Peyer's patch (tissue), 4 donors: ENCODE data around the gene KRT13. TPM values are rescaled to one million over a fixed set of nuclear protein-coding genes. Genes with fewer than 3 reads are reported as not detected.

Experiments
- DNase-seq, 3 donors: peaks; one replicate each; pipeline ENCODE4 v3.0.0-alpha.2; 2017 to 2019
- H3K27ac ChIP-seq, 4 donors: fragments of 200-600 bp; sonication (generic); one replicate each; pipeline ENCODE4 v1.5.1; 2016 to 2019
- H3K27me3 ChIP-seq, 2 donors: fragments of 200-600 bp; sonication (generic); one replicate each; pipeline ENCODE4 v1.5.1; 2019
- H3K36me3 ChIP-seq, 3 donors: fragments of 200-600 bp; sonication (generic); one replicate each; pipeline ENCODE4 v1.5.1; 2016 to 2019
- H3K4me1 ChIP-seq, 4 donors: fragments of 200-600 bp; sonication (generic); one replicate each; pipeline ENCODE4 v1.5.1; 2016 to 2019
- H3K4me3 ChIP-seq, 4 donors: fragments of 200-600 bp; sonication (generic); 1 replicate in 3 of 4; 2 replicates in 1 of 4; pipeline ENCODE4 v1.5.1; 2016 to 2019; ENCODE audit warnings: mild to moderate bottlenecking in 1 of 4
- H3K9me3 ChIP-seq, 4 donors: fragments of 200-600 bp; sonication (generic); one replicate each; pipeline ENCODE4 v1.5.1; 2016 to 2019; ENCODE audit warnings: mild to moderate bottlenecking in 1 of 4
- CTCF ChIP-seq, 6 experiments: fragments of 450-650 bp in 4 of 6; fragments of 200-600 bp in 2 of 6; sonication (generic) in 1 of 6; IDR thresholded peaks; one replicate each; pipeline ENCODE4 v1.5.1; 2017 to 2019; ENCODE audit warnings: antibody characterized with exemption in 6 of 6, mild to moderate bottlenecking in 3 of 6, moderate library complexity in 1 of 6
- POLR2A ChIP-seq, 2 donors: fragments of 450-650 bp; IDR thresholded peaks; one replicate each; pipeline ENCODE4 v1.5.1; 2017; ENCODE audit warnings: antibody characterized with exemption in 2 of 2, mild to moderate bottlenecking in 2 of 2, moderate library complexity in 2 of 2
- total RNA-seq, 4 donors: library from RNA; depleted of rRNA; stranded (reverse); fragments of >200 nt; gene quantifications; one replicate each; pipeline ENCODE4 v1.1.0, GENCODE V29; 2016

The KRT13 gene
- total RNA-seq: 1 to 10 TPM in 1 of 4 donors, not detected in 3; 2.5 TPM

- no peaks in the 10 kb centered on the region for H3K27me3 ChIP-seq
- no peak within 1 kb of the TSS for H3K27ac ChIP-seq
- no peaks in the 10 kb centered on the region for H3K9me3 ChIP-seq
- no peak within 1 kb of the TSS for H3K4me3 ChIP-seq
- peaks cover 0 to 5% (median 0%) of the 10 kb centered on the region in 4 donors for H3K4me1 ChIP-seq
- no peak for DNase-seq
- TF ChIP-seq CTCF (IDR thresholded peaks at IDR 0.05) (no peak), POLR2A (IDR thresholded peaks at IDR 0.05) (no peak)
- H3K36me3 ChIP-seq: no peaks in the 10 kb centered on the region
Observed at GRCh38 chr17:41505007-41505808, at the start of gene KRT13. Gene KRT13, minus strand, starts transcription at chr17:41505612. Its CDS starts 62 bp downstream, at chr17:41505550.

GRCh38 chr17:41553987-41554680 lies 48.7 kb upstream of the KRT13 start:
- no peak for DNase-seq
- TF ChIP-seq CTCF (IDR thresholded peaks at IDR 0.05) (no peak), POLR2A (IDR thresholded peaks at IDR 0.05) (no peak)
- Histone ChIP-seq H3K9me3 (no peaks in the 10 kb centered on the region), H3K36me3 (no peaks in the 10 kb centered on the region), H3K4me3 (no peak overlapping the region), H3K4me1 (peaks cover 0 to 17% (median 3%) of the 10 kb centered on the region in 4 donors), H3K27ac (peak overlapping the region in 3 of 4 donors; percentile 58 to 79 (median 64)), H3K27me3 (no peaks in the 10 kb centered on the region)

DNA sequence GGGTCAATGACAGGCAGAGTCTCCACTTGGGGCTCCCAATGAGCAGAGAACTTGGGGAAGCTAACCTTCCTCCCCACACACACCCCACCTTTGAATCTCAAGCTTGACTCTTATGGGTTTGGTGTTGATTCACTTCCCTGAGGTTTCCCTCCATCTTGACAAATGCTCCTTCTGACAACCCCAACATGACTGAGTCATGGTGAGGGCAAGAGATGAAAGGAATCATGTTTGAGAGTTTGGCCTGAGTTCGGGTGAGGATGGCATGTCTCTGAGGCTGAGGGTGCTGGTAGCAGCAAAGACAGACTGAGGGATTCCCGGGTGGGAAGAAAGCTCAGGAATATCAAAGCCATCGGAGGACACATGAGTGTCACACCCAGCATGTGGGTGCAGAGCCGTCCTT lies 47.8 kb upstream of the KRT13 start:
- H3K36me3 ChIP-seq: no peaks in the 10 kb centered on the region
- no peak for TF ChIP-seq CTCF (IDR thresholded peaks at IDR 0.05)
- TF ChIP-seq POLR2A (IDR thresholded peaks at IDR 0.05): no peak
- no peaks in the 10 kb centered on the region for H3K27me3 ChIP-seq
- no peak for DNase-seq
- H3K4me1 ChIP-seq: peaks cover 0 to 26% (median 3%) of the 10 kb centered on the region in 4 donors
- no peak overlapping the region for H3K4me3 ChIP-seq
- H3K27ac ChIP-seq: peak overlapping the region in 1 of 4 donors; percentile 64
- H3K9me3 ChIP-seq: no peaks in the 10 kb centered on the region

DNA sequence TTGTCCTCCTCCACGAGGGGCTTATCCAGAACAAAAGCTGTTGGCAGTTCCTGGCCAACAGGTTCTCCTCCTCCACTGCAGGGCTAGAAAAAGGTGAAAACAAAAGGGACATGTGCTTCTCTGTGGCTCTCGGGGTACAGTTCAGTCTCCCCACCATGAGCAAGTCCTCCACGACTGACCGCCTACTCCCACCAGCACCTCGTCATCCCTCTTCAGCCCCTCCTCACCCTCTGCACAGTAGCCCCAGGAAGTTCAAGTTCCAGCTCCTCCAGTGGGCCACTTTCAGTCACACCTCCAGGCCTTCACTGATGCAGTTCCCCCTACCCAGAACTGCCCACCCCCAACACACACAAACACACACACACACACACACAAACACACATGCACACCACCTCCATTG lies 47.0 kb upstream of the KRT13 start:
- TF ChIP-seq POLR2A (IDR thresholded peaks at IDR 0.05) (no peak), CTCF (IDR thresholded peaks at IDR 0.05) (no peak)
- Histone ChIP-seq H3K27ac (no peak overlapping the region), H3K4me3 (no peak overlapping the region), H3K36me3 (no peaks in the 10 kb centered on the region), H3K27me3 (no peaks in the 10 kb centered on the region), H3K9me3 (no peaks in the 10 kb centered on the region), H3K4me1 (peaks cover 0 to 34% (median 3%) of the 10 kb centered on the region in 4 donors)
- DNase-seq: no peak

DNA sequence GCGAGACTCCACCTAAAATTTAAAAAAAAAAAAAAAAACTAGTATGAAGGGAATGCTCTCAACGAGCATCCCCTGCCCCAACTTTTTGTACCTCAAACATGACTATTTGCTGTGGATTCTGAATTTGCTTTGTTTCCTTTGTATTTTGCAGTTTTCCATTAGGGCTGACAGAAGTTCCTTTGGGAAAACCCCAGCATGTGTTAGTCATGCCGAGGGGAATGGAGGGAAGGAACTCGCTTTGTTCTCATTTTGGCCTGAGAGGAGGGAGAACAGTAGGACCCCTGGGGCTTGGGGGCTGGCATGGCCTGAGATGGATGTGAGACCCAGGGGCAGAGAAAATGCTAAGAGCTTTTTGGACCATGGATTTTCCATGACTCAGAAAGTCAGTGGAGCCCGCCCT lies 46.0 kb upstream of the KRT13 start:
- Histone ChIP-seq H3K27me3 (no peaks in the 10 kb centered on the region), H3K4me3 (no peak overlapping the region), H3K4me1 (peaks cover 0 to 34% (median 3%) of the 10 kb centered on the region in 4 donors), H3K9me3 (peaks cover 0 to 3% (median 0%) of the 10 kb centered on the region in 4 donors), H3K27ac (peak overlapping the region in 1 of 4 donors; percentile 12), H3K36me3 (no peaks in the 10 kb centered on the region)
- TF ChIP-seq CTCF (IDR thresholded peaks at IDR 0.05) (no peak), POLR2A (IDR thresholded peaks at IDR 0.05) (no peak)
- no peak for DNase-seq
